Measurements from ENCODE around the gene RAB36.

Gene RAB36

GRCh38 chr22:23144932-23145877 lies at the start of gene RAB36:
TSS of gene RAB36 (plus strand) at chr22:23145477. CDS start at chr22:23146617, 1,140 bp downstream.
- DNase-seq (ENCODE audit: low read depth in 2 of 2), result peak; percentile 74 to 85

DNA sequence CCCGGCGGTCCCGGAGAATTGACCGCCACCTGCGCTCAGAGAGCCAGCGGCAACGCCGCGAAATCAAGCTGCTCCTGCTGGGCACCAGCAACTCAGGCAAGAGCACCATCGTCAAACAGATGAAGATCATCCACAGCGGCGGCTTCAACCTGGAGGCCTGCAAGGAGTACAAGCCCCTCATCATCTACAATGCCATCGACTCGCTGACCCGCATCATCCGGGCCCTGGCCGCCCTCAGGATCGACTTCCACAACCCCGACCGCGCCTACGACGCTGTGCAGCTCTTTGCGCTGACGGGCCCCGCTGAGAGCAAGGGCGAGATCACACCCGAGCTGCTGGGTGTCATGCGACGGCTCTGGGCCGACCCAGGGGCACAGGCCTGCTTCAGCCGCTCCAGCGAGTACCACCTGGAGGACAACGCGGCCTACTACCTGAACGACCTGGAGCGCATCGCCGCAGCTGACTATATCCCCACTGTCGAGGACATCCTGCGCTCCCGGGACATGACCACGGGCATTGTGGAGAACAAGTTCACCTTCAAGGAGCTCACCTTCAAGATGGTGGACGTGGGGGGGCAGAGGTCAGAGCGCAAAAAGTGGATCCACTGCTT lies 49.4 kb upstream of the RAB36 start:
- DNase-seq (ENCODE audit: low read depth in 2 of 2), result no peak

- no peak for DNase-seq (ENCODE audit: low read depth in 2 of 2)
These were observed 47.7 kb upstream of the RAB36 start for GRCh38 chr22:23097412-23098229.

DNA sequence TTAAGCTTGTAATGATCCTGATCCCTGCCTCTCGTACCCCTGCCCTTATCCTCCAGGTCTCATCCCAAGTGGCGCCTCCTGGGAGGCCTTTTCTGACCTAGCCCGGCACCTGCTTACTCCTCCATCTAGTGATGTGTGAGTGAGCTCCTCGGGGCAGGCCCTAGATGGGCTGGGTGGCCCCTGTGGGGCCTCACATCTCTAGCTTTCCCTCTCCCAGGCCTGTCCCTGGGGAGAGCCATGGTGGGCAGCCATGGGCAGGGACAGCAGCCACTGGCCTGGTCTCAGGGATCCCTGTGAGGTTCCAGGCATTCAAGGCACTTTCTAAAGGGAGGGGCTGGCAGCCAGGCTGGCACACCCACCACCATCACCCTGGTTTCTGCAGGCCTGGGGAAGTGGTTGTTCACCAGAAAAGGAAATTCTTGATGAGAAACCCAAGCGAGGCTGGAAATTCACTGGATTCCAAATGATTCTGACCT lies 47.0 kb upstream of the RAB36 start:
- DNase-seq (ENCODE audit: low read depth in 2 of 2), result no peak

DNA sequence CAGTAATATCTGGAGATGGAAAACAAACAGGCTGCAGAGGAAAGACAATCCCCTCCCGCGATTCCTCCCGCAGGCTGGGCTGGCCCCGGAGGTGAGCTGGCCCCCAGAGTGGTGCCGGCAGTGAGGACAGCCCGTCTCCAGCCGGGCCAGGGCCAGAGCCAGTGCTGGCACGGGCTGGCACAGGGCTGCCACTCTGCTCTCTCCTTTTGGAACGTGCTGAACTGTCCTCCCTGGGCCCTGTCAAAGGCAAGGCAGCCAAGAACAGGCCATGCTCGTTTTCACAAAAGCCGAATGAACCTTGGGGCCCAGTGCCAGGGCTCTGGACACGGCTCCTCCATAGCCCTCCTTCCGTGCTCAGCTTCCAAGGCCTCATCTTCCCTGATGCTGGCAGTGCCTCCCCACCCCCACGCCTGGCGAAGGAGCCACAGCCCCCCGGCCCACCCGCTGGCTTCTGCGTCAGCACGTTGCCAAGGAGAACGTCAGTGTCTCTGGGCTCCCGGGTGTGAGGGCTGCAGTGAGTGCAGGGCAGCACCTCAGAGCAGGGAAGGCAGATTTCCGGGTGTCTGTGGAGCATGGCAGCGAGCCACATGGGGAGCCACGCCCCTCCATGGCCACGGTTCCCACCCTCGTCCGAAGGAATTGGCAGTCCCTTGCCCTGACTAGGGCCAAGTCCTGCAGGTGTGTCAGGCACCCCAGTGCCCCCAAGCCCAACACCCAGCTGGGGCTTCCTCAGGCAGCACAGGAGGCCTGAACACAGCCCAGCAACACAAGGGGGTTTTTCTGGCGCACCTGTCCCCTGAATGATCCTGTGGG lies 46.4 kb upstream of the RAB36 start:
- no peak for DNase-seq (ENCODE audit: low read depth in 2 of 2)

DNA sequence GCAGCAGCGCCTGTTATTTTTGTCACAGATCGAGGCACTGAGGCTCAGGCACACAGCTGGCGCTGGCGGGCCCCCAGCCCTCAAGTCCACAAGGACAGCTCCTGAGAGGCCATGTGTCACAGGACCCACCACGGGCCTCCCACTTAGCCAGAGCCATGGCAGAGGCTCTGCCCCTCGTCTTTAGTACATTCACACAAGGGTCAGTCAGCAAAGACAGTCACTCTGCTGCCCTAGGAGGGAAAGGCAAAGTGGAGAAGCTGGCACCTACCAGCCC lies 45.8 kb upstream of the RAB36 start:
- DNase-seq (ENCODE audit: low read depth in 2 of 2), result no peak

DNA sequence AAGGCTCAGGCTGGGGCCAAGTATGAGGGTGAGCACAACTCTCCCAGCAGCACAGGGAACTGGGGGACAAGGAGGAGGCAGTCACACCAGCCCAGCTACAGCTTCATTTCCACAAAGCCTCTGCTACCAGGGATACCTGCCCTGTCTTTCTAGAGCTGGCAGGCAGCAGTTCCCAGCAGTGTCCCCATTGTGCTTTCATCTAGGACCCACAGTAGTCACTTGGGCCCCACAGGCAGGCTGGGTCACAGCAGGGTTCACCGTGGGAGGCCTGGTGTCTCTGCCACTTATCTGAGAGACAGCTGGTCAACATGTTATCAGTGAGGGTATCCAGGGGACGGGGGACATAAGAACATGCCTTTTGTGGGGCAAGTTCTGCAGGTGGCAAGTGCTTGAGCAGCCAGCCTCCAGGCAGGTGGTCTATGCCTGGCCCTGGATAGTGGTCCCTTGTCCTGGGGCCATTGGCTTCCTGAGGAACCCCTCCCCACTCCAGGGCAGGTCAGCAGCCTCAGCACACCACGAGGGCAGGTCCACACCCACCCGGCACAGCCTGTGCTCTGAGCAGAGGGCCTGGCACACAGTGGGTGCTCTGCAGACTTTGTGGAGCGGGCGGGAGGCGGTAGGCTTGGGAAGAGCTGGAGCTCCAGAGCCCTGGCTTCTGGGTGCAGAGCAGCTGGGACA lies 45.0 kb upstream of the RAB36 start:
- no peak for DNase-seq (ENCODE audit: low read depth in 2 of 2)

DNA sequence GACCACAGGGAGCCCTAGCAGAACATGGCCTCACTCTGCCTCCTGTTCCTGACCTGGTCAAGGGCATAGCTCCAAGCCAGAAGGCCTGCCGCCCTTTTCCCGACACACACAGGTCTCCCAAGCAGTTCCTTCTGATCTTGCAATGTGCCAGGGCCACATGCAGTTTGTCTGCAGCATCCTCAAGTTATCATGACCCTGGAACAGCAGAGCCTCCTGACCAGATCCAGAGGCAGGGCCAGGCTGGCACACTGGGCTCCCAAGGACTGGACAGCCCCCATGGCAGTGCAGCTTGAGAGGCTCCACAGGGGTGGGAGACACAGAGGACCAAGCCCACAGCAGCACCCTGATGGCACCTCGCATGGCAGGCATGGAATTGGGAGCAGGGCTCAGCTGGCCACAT lies 43.8 kb upstream of the RAB36 start:
- DNase-seq (ENCODE audit: low read depth in 2 of 2), result no peak

DNA sequence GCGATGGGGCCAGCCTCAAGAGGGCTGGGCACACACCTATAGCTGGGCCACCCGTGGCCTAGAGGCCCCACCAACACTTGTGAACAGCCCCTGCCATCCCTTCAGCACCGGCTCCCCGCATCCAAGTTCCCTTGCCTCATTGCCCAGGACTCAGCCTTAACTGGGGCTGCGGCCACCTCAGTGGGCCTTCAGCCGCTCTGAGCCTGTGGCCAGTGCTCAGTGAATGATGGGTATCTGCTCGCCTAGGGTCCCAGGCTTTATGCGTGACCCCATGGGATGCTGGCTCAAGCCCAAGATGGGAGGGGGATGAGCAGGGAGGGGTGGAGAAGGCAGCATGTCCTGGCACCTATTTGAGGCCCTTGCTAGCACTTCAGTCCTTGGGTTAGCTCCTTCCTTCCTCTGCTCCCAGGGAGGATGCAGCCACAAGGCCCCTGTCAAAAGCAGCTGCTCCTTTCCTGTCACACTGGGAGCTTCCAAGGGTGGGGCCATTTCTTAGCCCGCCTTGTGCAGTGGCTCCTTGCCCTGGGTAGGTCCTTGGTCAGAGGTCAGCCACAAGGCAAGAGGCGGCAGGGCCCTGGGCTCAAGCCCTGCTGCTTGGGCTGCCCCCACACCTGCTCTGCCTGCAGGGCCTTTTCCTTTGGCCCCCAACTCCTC lies 43.1 kb upstream of the RAB36 start:
- DNase-seq (ENCODE audit: low read depth in 2 of 2), result no peak

DNA sequence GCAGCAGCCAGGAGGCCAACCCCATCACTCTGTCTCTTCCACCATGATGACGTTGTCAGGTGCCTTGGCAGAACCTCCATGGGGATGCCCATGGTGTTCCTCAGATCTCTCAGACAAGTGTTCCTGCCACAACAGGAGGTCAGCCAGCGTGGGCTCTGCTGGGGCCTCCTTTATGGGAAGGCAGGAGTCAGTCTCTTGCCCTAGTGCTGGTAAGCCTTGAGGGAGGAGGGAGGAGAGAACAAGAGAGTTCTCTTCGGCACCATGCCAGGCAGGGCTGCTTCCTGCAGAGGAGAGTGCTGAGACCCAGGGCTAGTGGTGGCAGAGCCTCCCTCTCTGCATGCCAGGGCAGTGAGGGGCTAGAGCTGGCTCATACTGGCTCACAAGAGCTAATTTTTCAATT lies 42.5 kb upstream of the RAB36 start:
- no peak for DNase-seq (ENCODE audit: low read depth in 2 of 2)

DNA sequence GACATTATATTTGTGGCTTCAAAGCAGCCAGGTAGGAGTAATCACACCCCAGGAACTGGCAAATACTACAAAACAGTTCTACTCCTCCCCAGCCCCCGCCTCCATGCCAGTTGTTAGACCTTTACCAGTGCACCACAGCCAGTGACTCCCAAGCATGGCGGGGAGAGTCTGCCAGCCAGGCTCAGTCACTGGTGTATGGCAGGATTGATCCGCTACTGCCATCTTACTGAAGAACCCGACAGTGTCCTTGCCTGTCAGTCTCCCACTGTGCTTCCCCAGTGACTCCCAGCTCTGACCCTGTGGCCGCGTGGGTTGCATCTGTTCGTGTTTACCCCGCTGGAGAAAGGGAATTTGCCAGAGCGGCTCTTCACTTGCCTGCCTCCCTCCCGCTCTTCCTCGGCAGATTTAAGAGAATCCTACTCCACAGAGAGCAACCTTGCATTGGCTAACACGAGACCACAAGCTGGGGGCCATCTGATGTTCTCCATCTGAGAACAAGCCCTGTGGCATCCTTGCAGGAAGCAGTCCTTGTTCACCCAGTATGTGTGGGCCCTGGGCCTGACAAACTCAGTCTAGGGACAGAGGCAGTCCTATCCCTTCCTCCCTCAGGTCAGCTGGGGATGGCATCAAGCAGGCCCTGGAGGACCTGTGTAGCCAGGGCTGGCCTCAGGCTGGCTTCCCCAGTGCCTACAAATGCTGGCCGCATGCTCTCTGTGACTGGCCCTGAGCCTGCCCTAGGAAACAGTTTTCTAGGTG lies 41.9 kb upstream of the RAB36 start:
- DNase-seq (ENCODE audit: low read depth in 2 of 2), result no peak

- no peak for DNase-seq (ENCODE audit: low read depth in 2 of 2)
These were observed 40.9 kb upstream of the RAB36 start for GRCh38 chr22:23104187-23104971.

DNA sequence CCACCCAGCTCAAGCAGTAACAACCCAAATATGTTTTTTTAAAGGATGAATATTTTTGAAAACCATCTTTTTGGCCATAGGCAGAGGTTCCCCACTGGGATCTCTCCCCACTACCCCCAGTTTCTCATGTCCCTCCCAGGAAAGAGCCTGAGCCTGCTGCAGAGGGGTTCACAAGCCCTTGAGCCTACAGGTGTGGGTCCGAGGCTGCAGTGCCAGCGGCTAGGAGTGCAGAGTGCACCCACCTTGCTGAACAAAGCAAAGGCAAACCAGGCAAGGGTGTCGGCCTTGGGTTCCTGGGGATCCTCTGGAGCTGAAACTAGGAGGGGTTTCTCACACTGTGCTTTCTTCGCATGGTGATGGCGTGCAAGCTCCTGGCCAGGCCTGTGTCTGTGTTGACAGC lies 40.0 kb upstream of the RAB36 start:
- DNase-seq (ENCODE audit: low read depth in 2 of 2), result no peak

GRCh38 chr22:23105919-23106318 lies 39.4 kb upstream of the RAB36 start:
- DNase-seq (ENCODE audit: low read depth in 2 of 2), result no peak

DNA sequence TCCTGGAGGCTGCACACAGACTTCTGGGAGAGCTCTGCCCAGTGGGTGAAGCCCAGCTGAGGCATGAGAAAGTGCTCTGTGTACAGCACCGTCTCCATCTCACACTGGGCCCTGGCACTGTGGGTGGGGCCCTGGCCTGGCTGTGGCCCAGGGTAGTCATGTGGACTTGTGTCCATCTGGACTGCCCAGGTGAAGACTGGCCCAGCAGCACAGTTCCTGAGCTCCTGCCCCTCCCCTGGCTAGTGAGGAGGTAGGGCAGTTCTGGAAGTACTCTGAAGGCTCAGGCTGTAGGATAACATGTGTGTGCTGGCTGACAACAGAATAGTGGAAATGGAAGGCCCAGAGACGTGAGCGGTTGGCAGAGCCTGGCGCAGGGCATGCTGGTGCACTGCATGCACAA lies 38.9 kb upstream of the RAB36 start:
- no peak for DNase-seq (ENCODE audit: low read depth in 2 of 2)

DNA sequence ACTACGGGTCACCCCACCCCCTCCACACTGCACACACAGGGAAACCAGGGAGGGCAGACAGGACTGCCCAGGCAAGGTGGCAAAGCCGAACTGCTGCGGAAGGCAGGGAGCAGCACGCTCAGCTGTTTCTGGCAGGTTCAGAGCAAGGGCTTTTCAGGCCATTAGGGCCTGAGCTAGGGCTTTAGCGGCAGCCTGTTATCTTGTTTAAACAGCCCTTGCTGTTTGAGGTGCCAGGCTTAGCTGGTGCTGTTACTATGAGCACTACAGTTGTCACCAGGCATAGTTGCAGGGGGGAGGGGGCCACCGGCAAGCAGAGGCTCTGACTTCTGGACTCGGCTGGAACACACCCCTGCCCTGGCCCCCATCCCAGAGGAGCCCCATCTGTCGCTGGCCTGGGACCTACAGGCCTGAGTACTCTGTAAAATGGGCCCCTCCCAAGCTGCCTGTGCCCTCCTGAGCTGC lies 38.3 kb upstream of the RAB36 start:
- no peak for DNase-seq (ENCODE audit: low read depth in 2 of 2)

DNA sequence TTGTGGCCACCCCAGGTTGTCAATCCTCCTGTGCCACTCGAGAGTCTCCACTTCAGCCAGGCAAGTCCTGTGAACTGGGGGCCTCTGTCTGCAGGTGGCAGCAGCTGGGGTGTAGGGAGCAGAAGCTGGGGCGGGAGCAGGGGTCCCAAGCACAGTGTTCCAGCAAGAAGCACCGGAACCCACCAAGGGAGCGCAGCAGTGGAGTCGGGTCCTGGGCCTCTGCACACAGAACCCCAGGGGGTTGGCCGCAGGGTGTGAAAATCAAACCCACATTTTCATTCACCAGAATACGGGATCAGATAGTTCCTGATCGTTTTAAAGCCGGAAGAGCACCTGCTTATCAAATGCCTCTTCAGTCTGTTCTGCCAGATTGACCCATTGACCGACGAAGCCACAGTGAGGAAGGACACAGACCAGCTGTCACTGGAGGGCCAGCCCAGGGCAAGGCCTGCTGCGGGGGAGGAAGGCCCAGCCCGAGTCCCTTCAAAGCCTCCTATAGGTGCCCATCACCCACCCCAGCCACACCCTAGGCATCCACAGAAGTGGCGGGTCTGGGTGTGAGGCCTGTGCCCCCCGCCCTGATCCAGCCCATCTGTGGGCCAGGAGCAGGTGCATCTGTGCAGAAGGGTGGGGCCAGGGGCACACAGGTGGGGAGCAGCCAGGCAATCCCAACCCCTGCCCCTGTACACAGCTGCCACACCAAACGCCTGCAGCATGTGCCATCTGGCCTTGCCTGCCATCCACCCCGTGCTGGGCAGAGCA lies 37.6 kb upstream of the RAB36 start:
- no peak for DNase-seq (ENCODE audit: low read depth in 2 of 2)

Data from stimulated activated CD4-positive, alpha-beta T cell treated with anti-CD3 and anti-CD28 coated beads, Interleukin-4, amount 100 ng/mL, for 48 hours (primary cell).